ENCODE results near the gene LRRC61. TPM values are rescaled to one million over a fixed set of nuclear protein-coding genes. Genes with fewer than 3 reads are reported as not detected.

LRRC61 gene
- total RNA-seq, 2 donors from 2014 or later = 0.77 to 27.0 TPM

DNA sequence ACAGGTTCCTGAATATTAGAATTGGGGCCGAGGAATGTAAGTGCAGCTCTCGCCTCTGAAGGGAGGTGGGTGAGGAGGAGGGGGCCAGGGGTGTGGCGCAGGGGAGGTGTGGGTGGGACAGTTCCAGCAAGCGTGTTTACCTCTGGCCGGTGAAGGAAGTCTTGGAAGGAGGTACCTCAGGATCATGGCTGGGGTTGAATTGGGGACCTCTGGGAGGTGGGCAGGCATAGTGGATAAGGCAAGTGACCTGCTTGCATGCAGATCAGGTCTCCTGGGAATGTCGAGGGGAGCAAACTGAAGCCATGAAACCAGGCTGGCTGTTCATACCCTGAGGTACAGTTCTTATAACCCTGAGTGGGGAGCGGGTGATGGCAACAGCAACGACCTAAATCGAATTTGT, 57.9 kb downstream of the LRRC61 start:
- Mint-ChIP-seq H3K9me3 (no peaks in the 10 kb centered on the region), H3K4me1 (peaks cover 64% of the 10 kb centered on the region), H3K27ac (no peak overlapping the region), H3K4me3 (peak overlapping the region; percentile 93), H3K27me3 (ENCODE audit: insufficient read depth) (no peaks in the 10 kb centered on the region), H3K36me3 (ENCODE audit: low read depth) (peaks cover 2% of the 10 kb centered on the region)
- no peaks in the 10 kb centered on the region for H3K9me3 ChIP-seq (ENCODE audit: control insufficient read depth, low read length)
- no peaks in the 10 kb centered on the region for H3K36me3 ChIP-seq (ENCODE audit: control insufficient read depth, insufficient read depth, low read length)
- WGBS, 2 experiments (ENCODE audit: insufficient coverage in 1 of 2, insufficient read length in 1 of 2) = 77 to 94% methylated on average over 6 to 9 of the region's 9 CpGs
- no peak overlapping the region for H3K27ac ChIP-seq (ENCODE audit: low read depth, low read length)
- TF ChIP-seq, protein P1, sequence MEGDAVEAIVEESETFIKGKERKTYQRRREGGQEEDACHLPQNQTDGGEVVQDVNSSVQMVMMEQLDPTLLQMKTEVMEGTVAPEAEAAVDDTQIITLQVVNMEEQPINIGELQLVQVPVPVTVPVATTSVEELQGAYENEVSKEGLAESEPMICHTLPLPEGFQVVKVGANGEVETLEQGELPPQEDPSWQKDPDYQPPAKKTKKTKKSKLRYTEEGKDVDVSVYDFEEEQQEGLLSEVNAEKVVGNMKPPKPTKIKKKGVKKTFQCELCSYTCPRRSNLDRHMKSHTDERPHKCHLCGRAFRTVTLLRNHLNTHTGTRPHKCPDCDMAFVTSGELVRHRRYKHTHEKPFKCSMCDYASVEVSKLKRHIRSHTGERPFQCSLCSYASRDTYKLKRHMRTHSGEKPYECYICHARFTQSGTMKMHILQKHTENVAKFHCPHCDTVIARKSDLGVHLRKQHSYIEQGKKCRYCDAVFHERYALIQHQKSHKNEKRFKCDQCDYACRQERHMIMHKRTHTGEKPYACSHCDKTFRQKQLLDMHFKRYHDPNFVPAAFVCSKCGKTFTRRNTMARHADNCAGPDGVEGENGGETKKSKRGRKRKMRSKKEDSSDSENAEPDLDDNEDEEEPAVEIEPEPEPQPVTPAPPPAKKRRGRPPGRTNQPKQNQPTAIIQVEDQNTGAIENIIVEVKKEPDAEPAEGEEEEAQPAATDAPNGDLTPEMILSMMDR (conservative IDR thresholded peaks at IDR 0.05) = no peak
- H3K9ac ChIP-seq (ENCODE audit: extremely low read depth, low read length, poor library complexity, severe bottlenecking) = no peak overlapping the region
- no peaks in the 10 kb centered on the region for H3K27me3 ChIP-seq (ENCODE audit: control insufficient read depth, insufficient read depth, low read length, poor library complexity, severe bottlenecking)
- peaks cover 14% of the 10 kb centered on the region for H3K4me1 ChIP-seq (ENCODE audit: control insufficient read depth, insufficient read depth, low read length)
- peak overlapping the region; percentile 92 for H3K4me3 ChIP-seq (ENCODE audit: low read length)
- peak; percentile 53 for DNase-seq

GRCh38 chr7:150381785-150382122, 58.6 kb downstream of the LRRC61 start:
- H3K4me3 Mint-ChIP-seq = no peak overlapping the region
- peak; percentile 28 for DNase-seq
- peaks cover 58% of the 10 kb centered on the region for H3K4me1 Mint-ChIP-seq
- Histone ChIP-seq H3K9ac (ENCODE audit: extremely low read depth, low read length, poor library complexity, severe bottlenecking) (no peak overlapping the region), H3K4me1 (ENCODE audit: control insufficient read depth, insufficient read depth, low read length) (peaks cover 14% of the 10 kb centered on the region), H3K9me3 (ENCODE audit: control insufficient read depth, low read length) (no peaks in the 10 kb centered on the region), H3K36me3 (ENCODE audit: control insufficient read depth, insufficient read depth, low read length) (no peaks in the 10 kb centered on the region), H3K4me3 (ENCODE audit: low read length) (no peak overlapping the region), H3K27ac (ENCODE audit: low read depth, low read length) (peak overlapping the region; percentile 4), H3K27me3 (ENCODE audit: control insufficient read depth, insufficient read depth, low read length, poor library complexity, severe bottlenecking) (no peaks in the 10 kb centered on the region)
- TF ChIP-seq, protein P1 (conservative IDR thresholded peaks at IDR 0.05) = no peak
- no peaks in the 10 kb centered on the region for H3K27me3 Mint-ChIP-seq (ENCODE audit: insufficient read depth)
- 100% methylated on average over 1 of the region's 1 CpG; no CpG with 5 or more reads in 1 of the 2 experiments for WGBS, 2 experiments (ENCODE audit: insufficient coverage in 1 of 2, insufficient read length in 1 of 2)
- H3K36me3 Mint-ChIP-seq (ENCODE audit: low read depth) = peaks cover 8% of the 10 kb centered on the region
- no peaks in the 10 kb centered on the region for H3K9me3 Mint-ChIP-seq
- H3K27ac Mint-ChIP-seq = no peak overlapping the region

GRCh38 chr7:150382123-150382843, 59.1 kb downstream of the LRRC61 start:
- peaks cover 54% of the 10 kb centered on the region for H3K4me1 Mint-ChIP-seq
- DNase-seq = peak; percentile 51
- Histone ChIP-seq H3K4me1 (ENCODE audit: control insufficient read depth, insufficient read depth, low read length) (peaks cover 14% of the 10 kb centered on the region), H3K27me3 (ENCODE audit: control insufficient read depth, insufficient read depth, low read length, poor library complexity, severe bottlenecking) (no peaks in the 10 kb centered on the region), H3K27ac (ENCODE audit: low read depth, low read length) (peak overlapping the region; percentile 4), H3K36me3 (ENCODE audit: control insufficient read depth, insufficient read depth, low read length) (no peaks in the 10 kb centered on the region), H3K9ac (ENCODE audit: extremely low read depth, low read length, poor library complexity, severe bottlenecking) (no peak overlapping the region), H3K9me3 (ENCODE audit: control insufficient read depth, low read length) (no peaks in the 10 kb centered on the region), H3K4me3 (ENCODE audit: low read length) (no peak overlapping the region)
- no peaks in the 10 kb centered on the region for H3K27me3 Mint-ChIP-seq (ENCODE audit: insufficient read depth)
- TF ChIP-seq, protein P1 (conservative IDR thresholded peaks at IDR 0.05) = no peak
- H3K27ac Mint-ChIP-seq = peak overlapping the region; percentile 55
- WGBS, 2 experiments (ENCODE audit: insufficient coverage in 1 of 2, insufficient read length in 1 of 2) = 87 to 92% methylated on average over 11 to 20 of the region's 20 CpGs
- H3K9me3 Mint-ChIP-seq = no peaks in the 10 kb centered on the region
- H3K36me3 Mint-ChIP-seq (ENCODE audit: low read depth) = peaks cover 11% of the 10 kb centered on the region
- no peak overlapping the region for H3K4me3 Mint-ChIP-seq

Data from endodermal cell (in vitro differentiated cells).